ENCODE results near the gene CHRNA4. TPM values are rescaled to one million over a fixed set of nuclear protein-coding genes. Genes with fewer than 3 reads are reported as not detected.

CHRNA4 gene
- total and polyA plus RNA-seq, 2 experiments from 2014 or later, result 0.15 TPM; not detected in 1

DNA sequence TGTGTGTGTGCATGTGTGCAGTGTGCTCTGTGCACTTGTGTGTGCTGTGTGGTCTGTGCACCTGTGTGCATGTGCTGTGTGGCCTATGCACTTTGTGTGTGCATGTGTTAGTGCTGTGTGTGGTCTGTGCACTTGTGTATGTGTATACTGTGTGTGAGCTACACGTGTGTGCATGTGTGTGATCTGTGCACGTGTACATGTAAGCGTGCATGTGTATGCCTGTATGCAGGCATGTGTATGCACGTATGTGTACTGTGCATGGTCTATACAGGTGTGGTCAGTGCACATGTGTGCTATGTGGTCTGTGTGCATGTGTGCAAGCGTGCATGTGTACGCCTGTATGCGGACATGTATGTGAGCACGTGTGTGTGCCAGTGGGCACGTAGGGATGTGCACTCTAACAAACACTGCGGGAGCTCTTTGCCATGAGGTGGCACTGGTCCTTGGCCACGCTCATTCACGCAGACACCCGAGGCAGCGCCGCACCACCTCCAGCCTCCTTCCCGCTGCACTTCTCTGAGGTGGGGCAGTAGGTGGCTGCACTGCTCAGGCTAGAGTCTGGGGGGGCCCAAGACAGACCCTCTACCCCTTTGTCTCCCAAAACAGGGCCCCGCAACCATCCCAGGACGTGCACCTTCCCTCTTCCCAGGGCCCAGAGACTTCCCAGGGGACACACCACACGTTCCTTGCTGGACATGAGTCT, 42.4 kb upstream of the CHRNA4 start:
- H3K27ac ChIP-seq, result no peak overlapping the region
- TF ChIP-seq, protein P1, sequence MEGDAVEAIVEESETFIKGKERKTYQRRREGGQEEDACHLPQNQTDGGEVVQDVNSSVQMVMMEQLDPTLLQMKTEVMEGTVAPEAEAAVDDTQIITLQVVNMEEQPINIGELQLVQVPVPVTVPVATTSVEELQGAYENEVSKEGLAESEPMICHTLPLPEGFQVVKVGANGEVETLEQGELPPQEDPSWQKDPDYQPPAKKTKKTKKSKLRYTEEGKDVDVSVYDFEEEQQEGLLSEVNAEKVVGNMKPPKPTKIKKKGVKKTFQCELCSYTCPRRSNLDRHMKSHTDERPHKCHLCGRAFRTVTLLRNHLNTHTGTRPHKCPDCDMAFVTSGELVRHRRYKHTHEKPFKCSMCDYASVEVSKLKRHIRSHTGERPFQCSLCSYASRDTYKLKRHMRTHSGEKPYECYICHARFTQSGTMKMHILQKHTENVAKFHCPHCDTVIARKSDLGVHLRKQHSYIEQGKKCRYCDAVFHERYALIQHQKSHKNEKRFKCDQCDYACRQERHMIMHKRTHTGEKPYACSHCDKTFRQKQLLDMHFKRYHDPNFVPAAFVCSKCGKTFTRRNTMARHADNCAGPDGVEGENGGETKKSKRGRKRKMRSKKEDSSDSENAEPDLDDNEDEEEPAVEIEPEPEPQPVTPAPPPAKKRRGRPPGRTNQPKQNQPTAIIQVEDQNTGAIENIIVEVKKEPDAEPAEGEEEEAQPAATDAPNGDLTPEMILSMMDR (IDR thresholded peaks at IDR 0.05; ENCODE audit: low read depth, low read length), result no peak
- H3K4me1 ChIP-seq (ENCODE audit: low read depth), result no peaks in the 10 kb centered on the region
- no peaks in the 10 kb centered on the region for H3K27me3 ChIP-seq
- H3K9me3 ChIP-seq (ENCODE audit: low read depth), result no peaks in the 10 kb centered on the region
- H3K4me3 ChIP-seq, result no peak overlapping the region
- H3K36me3 ChIP-seq, result no peaks in the 10 kb centered on the region
- DNase-seq (ENCODE audit: low read depth in 1 of 2, low spot score in 1 of 2), result no peak

DNA sequence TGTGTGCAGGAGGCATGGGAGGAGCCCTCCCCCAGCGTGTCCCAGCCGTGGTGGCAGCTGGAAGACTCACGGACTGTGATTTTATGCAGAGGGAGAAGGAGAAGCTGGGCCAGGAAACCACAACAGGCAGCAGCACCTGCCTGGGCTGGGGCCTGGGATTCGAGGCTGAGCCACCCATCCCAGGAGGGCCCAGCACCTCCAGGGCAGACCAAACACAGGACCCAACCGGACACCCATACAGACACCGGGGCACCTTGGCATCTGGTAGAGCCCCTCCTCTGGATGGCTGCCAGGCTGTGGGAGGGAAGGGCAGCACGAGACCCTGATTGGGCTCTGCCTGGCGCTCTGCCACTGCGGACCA, 41.7 kb upstream of the CHRNA4 start:
- TF ChIP-seq, protein P1 (IDR thresholded peaks at IDR 0.05; ENCODE audit: low read depth, low read length), result no peak
- Histone ChIP-seq H3K4me1 (ENCODE audit: low read depth) (no peaks in the 10 kb centered on the region), H3K27me3 (no peaks in the 10 kb centered on the region), H3K27ac (no peak overlapping the region), H3K9me3 (ENCODE audit: low read depth) (no peaks in the 10 kb centered on the region), H3K4me3 (no peak overlapping the region), H3K36me3 (no peaks in the 10 kb centered on the region)
- no peak for DNase-seq (ENCODE audit: low read depth in 1 of 2, low spot score in 1 of 2)

DNA sequence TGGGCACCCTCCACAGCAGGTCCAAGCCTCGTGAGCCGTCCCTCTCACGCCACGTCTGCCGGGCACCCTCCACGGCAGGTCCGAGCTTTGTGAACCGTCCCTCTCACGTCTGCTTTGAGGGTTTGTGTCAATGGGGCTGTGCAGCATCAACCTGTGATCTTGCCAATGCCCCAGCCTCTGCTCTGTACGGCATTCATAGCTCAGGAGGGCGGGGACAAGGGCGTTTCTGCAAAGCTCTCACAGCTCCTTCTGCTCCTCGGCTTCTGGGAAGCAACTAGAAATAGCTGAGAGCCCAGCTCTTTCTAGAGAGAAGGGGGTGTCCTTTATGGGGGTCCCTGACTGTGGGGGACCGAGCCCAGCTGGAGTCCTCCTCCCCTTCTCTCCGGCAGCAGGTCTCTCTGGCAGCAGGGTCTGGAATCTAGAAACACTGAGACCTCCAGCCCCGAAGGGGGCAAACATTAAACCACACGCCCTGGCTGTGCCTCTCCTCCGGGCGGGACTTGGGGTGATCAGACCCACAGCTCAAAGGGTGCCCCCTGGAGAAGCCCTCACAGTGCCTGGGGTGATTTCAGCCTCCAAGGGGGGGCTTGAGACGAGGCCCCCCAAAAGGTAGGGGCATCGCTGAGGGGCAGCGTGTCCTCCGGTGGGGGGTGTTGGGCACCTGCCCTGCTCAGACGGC, 41.2 kb upstream of the CHRNA4 start:
- H3K27me3 ChIP-seq, result no peaks in the 10 kb centered on the region
- DNase-seq (ENCODE audit: low read depth in 1 of 2, low spot score in 1 of 2), result no peak

DNA sequence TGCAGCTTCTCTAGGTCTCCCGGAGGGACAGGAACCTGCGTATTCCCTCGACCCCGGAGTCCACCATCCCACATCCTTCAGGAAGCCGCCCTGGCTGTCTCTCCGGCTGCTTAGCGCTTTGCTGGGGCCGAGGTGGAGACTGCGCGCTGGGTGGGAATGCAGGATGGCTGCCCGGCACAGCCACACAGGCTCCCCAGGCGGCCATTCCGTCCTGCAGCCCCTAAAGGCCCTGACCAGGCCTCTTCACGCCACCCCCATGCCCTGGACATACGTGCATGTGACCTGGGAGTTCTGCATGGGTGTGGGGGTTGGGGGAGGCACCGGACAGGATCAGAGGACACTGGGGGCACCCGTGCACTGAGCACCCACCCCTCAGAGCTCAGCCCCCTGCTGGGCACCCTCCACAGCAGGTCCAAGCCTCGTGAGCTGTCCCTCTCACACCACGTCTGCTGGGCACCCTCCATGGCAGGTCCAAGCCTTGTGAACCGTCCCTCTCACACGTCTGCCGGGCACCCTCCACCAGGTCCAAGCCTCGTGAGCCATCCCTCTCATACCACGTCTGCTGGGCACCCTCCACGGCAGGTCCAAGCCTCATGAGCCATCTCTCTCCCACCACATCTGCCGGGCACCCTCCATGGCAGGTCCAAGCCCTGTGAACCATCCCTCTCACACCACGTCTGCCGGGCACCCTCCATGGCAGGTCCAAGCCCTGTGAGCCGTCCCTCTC, 40.4 kb upstream of the CHRNA4 start:
- TF ChIP-seq, protein P1 (IDR thresholded peaks at IDR 0.05; ENCODE audit: low read depth, low read length), result no peak
- no peak for DNase-seq (ENCODE audit: low read depth in 1 of 2, low spot score in 1 of 2)
- Histone ChIP-seq H3K4me3 (no peak overlapping the region), H3K36me3 (no peaks in the 10 kb centered on the region), H3K4me1 (ENCODE audit: low read depth) (no peaks in the 10 kb centered on the region), H3K9me3 (ENCODE audit: low read depth) (no peaks in the 10 kb centered on the region), H3K27me3 (no peaks in the 10 kb centered on the region), H3K27ac (no peak overlapping the region)

More for the DNA sequence above, 41.2 kb upstream of the CHRNA4 start:
- Histone ChIP-seq H3K9me3 (ENCODE audit: low read depth) (no peaks in the 10 kb centered on the region), H3K36me3 (no peaks in the 10 kb centered on the region), H3K27ac (no peak overlapping the region), H3K4me1 (ENCODE audit: low read depth) (no peaks in the 10 kb centered on the region), H3K4me3 (no peak overlapping the region)
- TF ChIP-seq, protein P1 (IDR thresholded peaks at IDR 0.05; ENCODE audit: low read depth, low read length), result no peak

DNA sequence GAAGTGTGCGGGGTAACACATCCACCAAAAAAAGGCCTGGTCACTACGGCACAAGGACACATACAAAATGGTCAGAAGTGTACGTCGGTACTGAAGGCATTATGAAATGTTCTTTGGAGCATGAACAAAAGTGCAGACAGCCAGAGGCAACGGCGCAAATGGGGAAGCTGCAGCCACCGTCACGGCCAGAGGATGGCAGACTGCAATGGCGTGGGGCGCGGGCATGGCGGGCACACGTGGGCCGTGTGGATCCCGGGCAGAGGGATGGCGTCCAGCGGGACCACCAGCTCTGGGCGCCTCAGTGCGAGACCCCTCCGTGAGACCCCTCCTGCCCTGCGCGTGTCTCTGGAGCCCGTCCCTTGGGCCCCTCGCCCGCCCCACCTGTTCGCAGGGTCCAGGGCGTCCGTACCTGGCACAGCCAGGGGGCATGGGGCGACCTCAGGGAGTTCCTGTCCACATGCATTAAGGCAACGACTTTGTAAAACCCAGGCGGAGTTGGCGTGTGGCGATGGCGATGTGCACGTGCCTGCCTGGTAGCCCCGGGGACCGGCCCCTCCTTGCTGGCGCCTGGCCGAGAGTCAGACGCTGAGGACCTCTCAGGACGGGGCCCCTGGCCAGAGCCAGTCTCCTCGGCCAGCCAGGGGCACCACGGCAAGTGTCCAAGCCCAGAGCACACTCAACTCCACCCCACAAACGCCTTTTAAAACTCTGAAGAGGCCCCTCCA, 39.5 kb upstream of the CHRNA4 start:
- no peak for DNase-seq (ENCODE audit: low read depth in 1 of 2, low spot score in 1 of 2)
- Histone ChIP-seq H3K9me3 (ENCODE audit: low read depth) (no peaks in the 10 kb centered on the region), H3K36me3 (no peaks in the 10 kb centered on the region), H3K27ac (no peak overlapping the region), H3K4me1 (ENCODE audit: low read depth) (no peaks in the 10 kb centered on the region), H3K27me3 (no peaks in the 10 kb centered on the region), H3K4me3 (no peak overlapping the region)
- TF ChIP-seq, protein P1 (IDR thresholded peaks at IDR 0.05; ENCODE audit: low read depth, low read length), result no peak
